ENCODE data around the gene TMEM236.
"Not testable (repeated sequence)": the region's sequence is repeated elsewhere in the genome, so short reads cannot be mapped to it uniquely, and the experiment has no call there.

Gene TMEM236

GRCh38 chr10:17751781-17752445 is at the start of gene TMEM236:
Gene TMEM236 (plus strand): TSS chr10:17752201. CDS start chr10:17752296, 95 bp downstream.
- DNase-seq (ENCODE audit: insufficient read length, low spot score): no peak
- no peak for FAIRE-seq

GRCh38 chr10:17703706-17704105 is 48.3 kb upstream of the TMEM236 start:
- FAIRE-seq: no peak
- DNase-seq (ENCODE audit: insufficient read length, low spot score): no peak

- FAIRE-seq (no peak), DNase-seq (ENCODE audit: insufficient read length, low spot score) (no peak)
These were observed 43.2 kb upstream of the TMEM236 start for GRCh38 chr10:17708821-17709220.

GRCh38 chr10:17709492-17709891 is 42.5 kb upstream of the TMEM236 start:
- no peak for DNase-seq (ENCODE audit: insufficient read length, low spot score)
- FAIRE-seq: no peak

GRCh38 chr10:17710181-17710580 is 41.8 kb upstream of the TMEM236 start:
- FAIRE-seq: no peak
- no peak for DNase-seq (ENCODE audit: insufficient read length, low spot score)

GRCh38 chr10:17712053-17712452 is 39.9 kb upstream of the TMEM236 start:
- DNase-seq (ENCODE audit: insufficient read length, low spot score) (no peak), FAIRE-seq (no peak)

- FAIRE-seq (no peak), DNase-seq (ENCODE audit: insufficient read length, low spot score) (no peak)
These were observed 39.1 kb upstream of the TMEM236 start for GRCh38 chr10:17712717-17713471.

GRCh38 chr10:17713758-17714157 is 38.2 kb upstream of the TMEM236 start:
- FAIRE-seq (no peak), DNase-seq (ENCODE audit: insufficient read length, low spot score) (no peak)

GRCh38 chr10:17716161-17716560 is 35.8 kb upstream of the TMEM236 start:
- DNase-seq (ENCODE audit: insufficient read length, low spot score) (no peak), FAIRE-seq (no peak)

GRCh38 chr10:17722317-17723014 is 29.5 kb upstream of the TMEM236 start:
- not testable (repeated sequence) for DNase-seq (ENCODE audit: insufficient read length, low spot score); FAIRE-seq

GRCh38 chr10:17725703-17726102 is 26.3 kb upstream of the TMEM236 start:
- DNase-seq (ENCODE audit: insufficient read length, low spot score) (no peak), FAIRE-seq (no peak)

GRCh38 chr10:17729630-17730029 is 22.4 kb upstream of the TMEM236 start:
- FAIRE-seq (no peak), DNase-seq (ENCODE audit: insufficient read length, low spot score) (no peak)

- FAIRE-seq: no peak
- DNase-seq (ENCODE audit: insufficient read length, low spot score): no peak
These were observed 21.3 kb upstream of the TMEM236 start for GRCh38 chr10:17730667-17731066.

GRCh38 chr10:17731331-17732020 is 20.5 kb upstream of the TMEM236 start:
- DNase-seq (ENCODE audit: insufficient read length, low spot score): no peak
- FAIRE-seq: no peak

GRCh38 chr10:17733620-17734019 is 18.4 kb upstream of the TMEM236 start:
- FAIRE-seq: no peak

GRCh38 chr10:17734432-17735080 is 17.4 kb upstream of the TMEM236 start:
- DNase-seq (ENCODE audit: insufficient read length, low spot score) (no peak), FAIRE-seq (no peak)

More at GRCh38 chr10:17733620-17734019, 18.4 kb upstream of the TMEM236 start:
- DNase-seq (ENCODE audit: insufficient read length, low spot score): no peak

GRCh38 chr10:17735166-17735941 is 16.6 kb upstream of the TMEM236 start:
- DNase-seq (ENCODE audit: insufficient read length, low spot score) (no peak), FAIRE-seq (no peak)

GRCh38 chr10:17736223-17736622 is 15.8 kb upstream of the TMEM236 start:
- FAIRE-seq (no peak), DNase-seq (ENCODE audit: insufficient read length, low spot score) (no peak)

GRCh38 chr10:17737027-17737965 is 14.7 kb upstream of the TMEM236 start:
- DNase-seq (ENCODE audit: insufficient read length, low spot score) (peak; percentile 46), FAIRE-seq (no peak)

All from HTR-8/SVneo (cell line).